SJSA1 (cell line): Measurements from ENCODE around the gene GAREM2. TPM values are rescaled to one million over a fixed set of nuclear protein-coding genes. Genes with fewer than 3 reads are reported as not detected.
"Not testable (repeated sequence)": the region's sequence is repeated elsewhere in the genome, so short reads cannot be mapped to it uniquely, and the experiment has no call there.

Experiments used
- DNase-seq, 2 experiments: peaks; one replicate each; pipeline ENCODE4 v3.0.0-alpha.2; 2015 to 2020; ENCODE audit warnings: low spot score in 2 of 2, low read depth in 1 of 2
- H3K27ac ChIP-seq: fragments of 250-450 bp; sonication (Bioruptor Pico); 2 replicates; pipeline ENCODE4 v1.5.1; 2020; ENCODE audit warnings: mild to moderate bottlenecking, moderate library complexity
- H3K27me3 ChIP-seq: fragments of 250-450 bp; sonication (Bioruptor Pico); replicated peaks from 2 replicates; pipeline ENCODE4 v1.5.1; 2020; ENCODE audit warnings: mild to moderate bottlenecking, moderate library complexity
- H3K36me3 ChIP-seq: fragments of 250-450 bp; sonication (Bioruptor Pico); 2 replicates; pipeline ENCODE4 v1.5.1; 2020; ENCODE audit warnings: mild to moderate bottlenecking
- H3K4me1 ChIP-seq: fragments of 250-450 bp; sonication (Bioruptor Pico); replicated peaks from 2 replicates; pipeline ENCODE4 v1.6.1; 2021; ENCODE audit warnings: mild to moderate bottlenecking
- H3K4me3 ChIP-seq: fragments of 250-450 bp; sonication (Bioruptor Pico); 2 replicates; pipeline ENCODE4 v1.5.1; 2020; ENCODE audit warnings: mild to moderate bottlenecking
- H3K9me3 ChIP-seq: fragments of 250-450 bp; sonication (Bioruptor Pico); replicated peaks from 2 replicates; pipeline ENCODE4 v1.5.1; 2020; ENCODE audit warnings: mild to moderate bottlenecking
- total RNA-seq: library from RNA; depleted of rRNA; stranded (reverse); fragments of >200 nt; shearing (Covaris generic); gene quantifications from 2 replicates; pipeline ENCODE4 v1.2.3, GENCODE V29; 2014

GAREM2 gene
- total RNA-seq, 1 experiment from 2014 or later: 0.05 TPM

GRCh38 chr2:26161926-26162325, 11.0 kb upstream of the GAREM2 start:
- Histone ChIP-seq H3K27me3 (0 out of 2 replicates have a peak, but pooled peaks cover 4% of the 10 kb centered on the region), H3K36me3 (no peaks in the 10 kb centered on the region), H3K9me3 (no peaks in the 10 kb centered on the region), H3K4me3 (no peak overlapping the region), H3K4me1 (no peaks in the 10 kb centered on the region), H3K27ac (no peak overlapping the region)
- DNase-seq: no peak

GRCh38 chr2:26162963-26163362, 9.9 kb upstream of the GAREM2 start:
- H3K4me1 ChIP-seq: no peaks in the 10 kb centered on the region
- H3K4me3 ChIP-seq: no peak overlapping the region
- 0 out of 2 replicates have a peak, but pooled peaks cover 3% of the 10 kb centered on the region for H3K27me3 ChIP-seq
- no peak overlapping the region for H3K27ac ChIP-seq
- H3K36me3 ChIP-seq: no peaks in the 10 kb centered on the region
- no peak for DNase-seq
- H3K9me3 ChIP-seq: no peaks in the 10 kb centered on the region

- Histone ChIP-seq H3K36me3 (no peaks in the 10 kb centered on the region), H3K4me3 (no peak overlapping the region), H3K4me1 (no peaks in the 10 kb centered on the region), H3K9me3 (no peaks in the 10 kb centered on the region), H3K27ac (no peak overlapping the region), H3K27me3 (no peaks in the 10 kb centered on the region)
- no peak for DNase-seq
Observed at GRCh38 chr2:26164231-26164630, 8.7 kb upstream of the GAREM2 start.

GRCh38 chr2:26164641-26165211, 8.2 kb upstream of the GAREM2 start:
- H3K27me3 ChIP-seq: no peaks in the 10 kb centered on the region
- no peak overlapping the region for H3K4me3 ChIP-seq
- DNase-seq: no peak
- H3K27ac ChIP-seq: no peak overlapping the region
- H3K4me1 ChIP-seq: no peaks in the 10 kb centered on the region
- no peaks in the 10 kb centered on the region for H3K36me3 ChIP-seq
- H3K9me3 ChIP-seq: no peaks in the 10 kb centered on the region

GRCh38 chr2:26165403-26165802, 7.5 kb upstream of the GAREM2 start:
- no peaks in the 10 kb centered on the region for H3K4me1 ChIP-seq
- no peaks in the 10 kb centered on the region for H3K27me3 ChIP-seq
- no peak overlapping the region for H3K4me3 ChIP-seq
- no peaks in the 10 kb centered on the region for H3K36me3 ChIP-seq
- no peak overlapping the region for H3K27ac ChIP-seq
- H3K9me3 ChIP-seq: no peaks in the 10 kb centered on the region
- no peak for DNase-seq

GRCh38 chr2:26166541-26166940, 6.3 kb upstream of the GAREM2 start:
- DNase-seq, H3K27me3 ChIP-seq, H3K4me1 ChIP-seq, H3K4me3 ChIP-seq, H3K27ac ChIP-seq, H3K9me3 ChIP-seq, H3K36me3 ChIP-seq: not testable (repeated sequence)

GRCh38 chr2:26168785-26169184, 4.1 kb upstream of the GAREM2 start:
- H3K4me3 ChIP-seq: no peak overlapping the region
- no peaks in the 10 kb centered on the region for H3K9me3 ChIP-seq
- no peak for DNase-seq
- peaks cover 15% of the 10 kb centered on the region for H3K27me3 ChIP-seq
- no peaks in the 10 kb centered on the region for H3K36me3 ChIP-seq
- H3K27ac ChIP-seq: no peak overlapping the region
- peaks cover 3% of the 10 kb centered on the region; the same call in 1 of the 2 replicates for H3K4me1 ChIP-seq

- no peaks in the 10 kb centered on the region for H3K9me3 ChIP-seq
- H3K27ac ChIP-seq: no peak overlapping the region
- no peak overlapping the region for H3K4me3 ChIP-seq
- peaks cover 20% of the 10 kb centered on the region for H3K27me3 ChIP-seq
- H3K36me3 ChIP-seq: no peaks in the 10 kb centered on the region
- H3K4me1 ChIP-seq: peaks cover 3% of the 10 kb centered on the region; the same call in 1 of the 2 replicates
- no peak for DNase-seq
Observed at GRCh38 chr2:26169226-26169625, 3.7 kb upstream of the GAREM2 start.

- H3K27me3 ChIP-seq: peaks cover 23% of the 10 kb centered on the region
- no peak overlapping the region for H3K27ac ChIP-seq
- DNase-seq: no peak
- no peaks in the 10 kb centered on the region for H3K36me3 ChIP-seq
- H3K4me3 ChIP-seq: no peak overlapping the region
- H3K9me3 ChIP-seq: no peaks in the 10 kb centered on the region
- peaks cover 3% of the 10 kb centered on the region; the same call in 1 of the 2 replicates for H3K4me1 ChIP-seq
Observed at GRCh38 chr2:26169681-26170414, 3.0 kb upstream of the GAREM2 start.

- Histone ChIP-seq H3K27me3 (peaks cover 23% of the 10 kb centered on the region), H3K27ac (no peak overlapping the region), H3K4me3 (no peak overlapping the region), H3K4me1 (peaks cover 3% of the 10 kb centered on the region; the same call in 1 of the 2 replicates), H3K36me3 (no peaks in the 10 kb centered on the region), H3K9me3 (no peaks in the 10 kb centered on the region)
- no peak for DNase-seq
Observed at GRCh38 chr2:26170795-26171194, 2.1 kb upstream of the GAREM2 start.

GRCh38 chr2:26172189-26172870, 558 bp upstream of the GAREM2 start:
- H3K4me1 ChIP-seq: peaks cover 3% of the 10 kb centered on the region; the same call in 1 of the 2 replicates
- H3K36me3 ChIP-seq: no peaks in the 10 kb centered on the region
- peaks cover 23% of the 10 kb centered on the region for H3K27me3 ChIP-seq
- H3K27ac ChIP-seq: no peak overlapping the region
- DNase-seq: no peak
- H3K4me3 ChIP-seq: no peak overlapping the region
- H3K9me3 ChIP-seq: no peaks in the 10 kb centered on the region

- DNase-seq: no peak
- peaks cover 3% of the 10 kb centered on the region; the same call in 1 of the 2 replicates for H3K4me1 ChIP-seq
- H3K36me3 ChIP-seq: no peaks in the 10 kb centered on the region
- peaks cover 23% of the 10 kb centered on the region for H3K27me3 ChIP-seq
- no peak overlapping the region for H3K27ac ChIP-seq
- no peak overlapping the region for H3K4me3 ChIP-seq
- H3K9me3 ChIP-seq: no peaks in the 10 kb centered on the region
Observed at GRCh38 chr2:26173776-26174482, 1.0 kb downstream of the GAREM2 start.

- Histone ChIP-seq H3K4me1 (peaks cover 3% of the 10 kb centered on the region; the same call in 1 of the 2 replicates), H3K9me3 (no peaks in the 10 kb centered on the region), H3K27ac (no peak overlapping the region), H3K4me3 (no peak overlapping the region), H3K36me3 (no peaks in the 10 kb centered on the region), H3K27me3 (peaks cover 23% of the 10 kb centered on the region)
- DNase-seq: no peak
Observed at GRCh38 chr2:26174691-26175465, 2.0 kb downstream of the GAREM2 start.
